ENCODE measurements around the gene TTLL8.

The TTLL8 gene

GRCh38 chr22:49995041-49995360, 63.1 kb downstream of the TTLL8 start:
- TF ChIP-seq SIN3A (IDR thresholded peaks at IDR 0.05; ENCODE audit: borderline replicate concordance, insufficient read depth, low read length) (no peak), REST (IDR thresholded peaks at IDR 0.05; ENCODE audit: insufficient read depth in 1 of 2, low read depth in 2 of 2, low read length in 2 of 2) (no peak), TAF1 (IDR thresholded peaks at IDR 0.05; ENCODE audit: borderline replicate concordance, insufficient read depth, low read length) (no peak), POLR2AphosphoS5 (IDR thresholded peaks at IDR 0.05; ENCODE audit: low read depth, low read length) (no peak), FOXP2 (optimal IDR thresholded peaks at IDR 0.05; ENCODE audit: borderline replicate concordance, extremely low read depth, extremely low read length, insufficient read depth) (no peak)

- TF ChIP-seq SIN3A (IDR thresholded peaks at IDR 0.05; ENCODE audit: borderline replicate concordance, insufficient read depth, low read length): no peak
- no peak for TF ChIP-seq FOXP2 (optimal IDR thresholded peaks at IDR 0.05; ENCODE audit: borderline replicate concordance, extremely low read depth, extremely low read length, insufficient read depth)
- TF ChIP-seq TAF1 (IDR thresholded peaks at IDR 0.05; ENCODE audit: borderline replicate concordance, insufficient read depth, low read length): no peak
- TF ChIP-seq POLR2AphosphoS5 (IDR thresholded peaks at IDR 0.05; ENCODE audit: low read depth, low read length): no peak
- TF ChIP-seq REST (IDR thresholded peaks at IDR 0.05; ENCODE audit: insufficient read depth in 1 of 2, low read depth in 2 of 2, low read length in 2 of 2): no peak
These were observed 63.6 kb downstream of the TTLL8 start for GRCh38 chr22:49994361-49995040.

- TF ChIP-seq TAF1 (IDR thresholded peaks at IDR 0.05; ENCODE audit: borderline replicate concordance, insufficient read depth, low read length): no peak
- no peak for TF ChIP-seq REST (IDR thresholded peaks at IDR 0.05; ENCODE audit: insufficient read depth in 1 of 2, low read depth in 2 of 2, low read length in 2 of 2)
- TF ChIP-seq SIN3A (IDR thresholded peaks at IDR 0.05; ENCODE audit: borderline replicate concordance, insufficient read depth, low read length): no peak
- no peak for TF ChIP-seq FOXP2 (optimal IDR thresholded peaks at IDR 0.05; ENCODE audit: borderline replicate concordance, extremely low read depth, extremely low read length, insufficient read depth)
- no peak for TF ChIP-seq POLR2AphosphoS5 (IDR thresholded peaks at IDR 0.05; ENCODE audit: low read depth, low read length)
These were observed 64.3 kb downstream of the TTLL8 start for GRCh38 chr22:49993649-49994360.

GRCh38 chr22:49992921-49993648, 65.0 kb downstream of the TTLL8 start:
- peak; percentile 17 for TF ChIP-seq FOXP2 (optimal IDR thresholded peaks at IDR 0.05; ENCODE audit: borderline replicate concordance, extremely low read depth, extremely low read length, insufficient read depth)
- no peak for TF ChIP-seq TAF1 (IDR thresholded peaks at IDR 0.05; ENCODE audit: borderline replicate concordance, insufficient read depth, low read length)

GRCh38 chr22:49991907-49992533, 66.1 kb downstream of the TTLL8 start:
- no peak for TF ChIP-seq TAF1 (IDR thresholded peaks at IDR 0.05; ENCODE audit: borderline replicate concordance, insufficient read depth, low read length)
- no peak for TF ChIP-seq FOXP2 (optimal IDR thresholded peaks at IDR 0.05; ENCODE audit: borderline replicate concordance, extremely low read depth, extremely low read length, insufficient read depth)
- TF ChIP-seq REST (IDR thresholded peaks at IDR 0.05; ENCODE audit: insufficient read depth in 1 of 2, low read depth in 2 of 2, low read length in 2 of 2): no peak
- no peak for TF ChIP-seq POLR2AphosphoS5 (IDR thresholded peaks at IDR 0.05; ENCODE audit: low read depth, low read length)
- no peak for TF ChIP-seq SIN3A (IDR thresholded peaks at IDR 0.05; ENCODE audit: borderline replicate concordance, insufficient read depth, low read length)

Measured in PFSK-1 (cell line).